GM21529 (cell line): ENCODE measurements around the gene EXTL1.

Experiments
- ATAC-seq: cut with Tn5 transposase; IDR thresholded peaks from one replicate; pipeline ENCODE4 v1.9.1; 2021; ENCODE audit not compliant: unreplicated experiment

EXTL1 gene

DNA sequence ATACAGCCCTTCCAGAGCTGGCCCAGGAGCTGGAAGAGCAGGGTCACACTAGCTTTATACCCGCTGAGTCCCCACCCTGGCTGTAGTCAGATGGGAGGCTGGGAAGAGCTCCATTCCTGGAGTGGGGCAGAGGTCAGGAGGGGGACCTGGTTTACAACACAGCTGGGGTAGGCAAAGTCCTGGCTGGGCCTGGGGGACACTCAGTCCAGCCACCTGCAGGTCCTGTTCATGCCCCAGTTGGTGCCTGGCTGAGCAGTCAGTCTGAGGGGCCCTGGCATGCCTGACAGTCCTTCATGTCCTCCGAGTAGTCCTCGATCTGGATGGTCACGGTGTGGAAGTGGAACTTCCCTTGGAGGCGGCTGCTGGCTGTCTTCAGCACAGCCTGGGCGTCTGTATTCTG, 17.3 kb downstream of the EXTL1 start:
- no peak for ATAC-seq

DNA sequence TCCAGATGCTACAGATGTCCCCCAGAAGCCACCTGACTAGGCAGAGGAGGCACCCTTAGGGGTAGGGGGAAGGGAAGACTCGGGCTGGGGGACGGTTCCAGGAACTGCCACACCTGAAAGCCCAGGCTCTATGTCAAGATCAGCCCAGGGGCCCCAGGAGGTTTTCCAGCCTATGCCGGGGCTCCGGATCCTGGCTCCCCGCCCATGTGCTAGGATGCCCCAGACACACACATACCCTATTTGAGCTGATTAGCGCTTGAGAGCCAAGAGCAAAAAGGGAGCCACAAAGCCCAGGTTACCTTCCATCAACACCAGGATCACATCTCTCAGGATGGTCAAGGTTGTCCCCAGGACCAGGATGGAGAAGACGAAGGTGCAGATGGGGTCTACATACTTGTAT, 19.8 kb downstream of the EXTL1 start:
- no peak for ATAC-seq

DNA sequence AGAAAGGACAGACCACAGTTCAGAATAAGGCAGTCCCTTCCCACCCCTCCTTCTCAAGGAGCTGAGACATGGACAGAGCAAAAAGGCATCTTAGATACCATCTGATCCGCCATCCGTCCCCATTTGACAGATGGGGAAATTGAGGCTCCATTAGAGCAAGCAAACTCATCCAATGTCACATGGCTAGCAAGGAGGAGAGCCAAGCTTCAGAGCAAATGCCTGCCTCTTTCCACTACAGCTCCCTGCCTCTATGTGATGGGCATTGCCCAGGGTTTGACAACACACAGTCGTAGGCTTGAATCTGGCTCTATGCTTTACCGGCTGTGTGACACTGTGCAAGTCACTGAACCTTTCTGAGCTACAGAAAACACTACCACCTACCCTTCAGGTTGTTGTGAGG, 20.4 kb downstream of the EXTL1 start:
- no peak for ATAC-seq

DNA sequence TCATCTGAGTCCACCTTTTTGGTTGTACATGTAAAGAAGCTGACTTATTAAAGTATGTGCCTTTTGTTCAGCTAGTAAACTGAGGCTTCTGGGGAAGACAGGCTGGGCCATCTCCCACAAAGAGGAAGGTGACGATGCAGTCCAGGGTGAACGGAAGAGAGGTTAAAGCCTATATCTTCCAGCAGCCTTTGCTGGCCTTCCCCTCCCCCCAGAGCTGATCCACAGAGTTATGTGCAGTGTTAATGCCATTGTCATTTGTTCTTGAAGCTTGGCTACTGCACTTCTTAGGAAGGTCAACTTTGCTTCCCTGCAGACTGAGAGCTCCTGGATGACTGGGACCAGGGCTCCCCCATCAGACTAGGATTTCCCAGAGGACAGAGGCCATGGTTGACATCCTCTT, 22.2 kb downstream of the EXTL1 start:
- no peak for ATAC-seq

DNA sequence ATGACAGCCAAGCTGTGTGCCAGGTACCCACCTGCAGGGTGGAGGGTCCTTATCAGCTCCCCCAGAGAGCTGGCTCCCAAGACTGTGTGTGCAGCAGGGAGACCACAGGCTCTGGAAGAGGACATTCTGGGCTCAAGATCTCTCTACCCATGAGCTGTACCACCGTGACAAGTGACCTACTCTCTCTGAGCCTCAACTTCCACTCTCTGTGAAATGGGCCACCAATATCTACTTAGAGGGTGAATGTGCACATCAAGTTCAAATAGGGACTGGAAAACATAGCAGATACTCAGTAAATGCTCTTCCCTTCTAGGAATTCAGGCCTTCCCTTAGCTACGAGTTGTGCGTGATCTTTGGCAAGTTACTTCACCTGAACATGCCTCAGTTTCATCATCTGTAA, 22.8 kb downstream of the EXTL1 start:
- no peak for ATAC-seq

DNA sequence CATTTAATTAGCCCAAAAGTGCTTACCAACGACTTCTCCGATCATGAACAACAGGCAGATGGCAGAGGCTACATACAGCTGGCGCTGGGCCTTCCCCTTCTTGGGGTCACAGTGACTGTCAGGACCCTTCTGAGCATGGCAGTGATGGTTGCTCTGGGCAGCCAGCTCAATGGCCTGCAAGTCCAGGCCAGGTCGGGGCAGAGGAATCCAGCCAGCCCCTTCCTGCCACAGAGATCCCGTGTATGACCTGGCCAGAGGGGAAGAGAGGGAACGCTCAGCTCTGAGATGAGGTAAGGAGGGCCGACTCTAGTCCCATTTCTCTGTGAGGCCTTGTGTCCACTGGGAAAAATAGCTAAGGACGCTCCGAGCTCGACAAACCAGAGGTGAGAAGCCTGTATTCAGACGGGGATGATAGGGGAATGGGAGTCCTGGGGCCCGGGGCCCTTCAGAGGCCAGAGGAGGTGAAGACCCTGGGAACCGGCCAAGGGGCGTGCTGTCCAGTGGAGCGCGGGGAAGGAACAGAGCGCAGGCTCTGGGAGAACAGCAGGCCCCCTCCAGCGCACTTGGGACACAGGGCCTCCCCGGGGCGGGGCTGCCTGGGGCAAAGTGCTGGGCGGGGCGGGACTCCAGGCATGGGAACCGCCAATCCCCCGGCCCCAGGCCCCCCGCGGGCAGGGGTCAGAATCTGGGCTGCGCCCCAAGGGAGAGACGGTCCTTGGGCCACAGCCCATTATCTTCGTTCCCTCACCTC, 23.6 kb downstream of the EXTL1 start:
- ATAC-seq: no peak

DNA sequence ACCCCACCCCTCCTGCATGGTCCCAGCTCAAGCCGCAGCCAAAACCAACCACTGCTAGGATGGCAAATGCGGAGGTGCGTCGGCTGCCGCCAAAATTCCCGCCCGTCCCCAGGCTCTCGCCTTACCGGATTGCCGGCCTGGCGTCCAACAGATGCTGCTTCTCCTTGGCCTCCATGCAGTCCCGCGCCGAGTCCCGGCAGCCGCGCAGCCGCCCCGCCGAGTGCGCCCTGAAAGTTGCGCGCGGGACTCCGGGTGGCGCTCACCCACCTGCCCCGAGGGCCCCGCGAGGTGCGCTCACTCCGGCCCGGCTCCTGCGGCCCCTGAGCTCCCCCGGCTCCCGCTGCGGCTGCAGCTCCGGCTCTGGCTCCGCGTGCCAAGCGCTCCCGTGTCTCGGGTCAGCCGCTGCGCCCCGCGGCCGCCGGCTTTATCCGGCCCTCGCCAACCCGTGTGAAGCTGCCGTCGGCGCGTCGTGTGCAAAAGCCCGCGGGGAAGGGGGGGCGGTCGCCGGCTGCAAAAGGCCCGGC, 24.2 kb downstream of the EXTL1 start, which contains the start of gene SLC30A2:
Gene SLC30A2, minus strand, starts transcription at position 397 of the 524 bp plus-strand sequence. Its CDS starts 222 bp downstream, at position 175.
- no peak for ATAC-seq

DNA sequence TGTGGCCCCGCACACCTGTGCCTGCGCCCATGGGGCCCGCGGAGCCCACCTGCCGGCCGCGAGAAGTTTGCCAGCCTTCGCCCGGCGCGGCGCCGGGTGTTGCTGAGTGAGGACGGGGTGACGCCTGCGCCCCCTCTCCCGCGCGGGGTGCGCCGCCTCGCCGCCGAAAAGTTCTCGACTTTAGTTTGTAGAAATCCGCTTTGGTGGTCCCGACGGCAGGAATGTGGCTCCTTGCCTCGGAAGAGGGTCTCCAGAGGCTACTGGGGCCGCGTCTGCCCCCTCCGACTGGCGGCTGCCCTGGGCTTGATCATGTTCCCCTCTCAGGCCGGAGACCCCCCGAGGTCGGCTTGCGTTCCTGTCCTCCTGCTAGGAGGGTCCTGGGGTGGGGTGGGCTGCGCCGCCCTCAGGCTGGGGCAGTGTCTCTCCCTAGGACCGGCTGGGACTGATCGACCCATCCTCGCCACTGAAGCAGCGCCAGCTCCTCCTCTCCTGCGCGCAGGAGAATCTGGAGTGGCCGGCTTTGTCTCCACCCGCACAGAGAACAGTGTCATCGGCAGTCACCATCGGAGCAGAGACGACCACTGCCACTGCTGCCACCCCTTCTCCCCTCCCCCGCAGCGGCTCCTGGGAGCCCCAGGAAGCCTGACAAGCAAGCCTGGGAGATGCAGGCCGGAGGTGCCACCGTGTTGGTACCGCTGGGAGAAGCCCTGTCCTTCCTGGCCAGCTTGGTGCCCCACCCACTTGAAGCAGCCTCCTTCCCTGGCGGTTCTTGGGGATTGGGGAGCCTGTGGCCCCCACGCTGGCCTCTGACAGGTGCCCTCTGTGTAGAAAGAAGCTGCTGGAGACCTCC, 24.9 kb downstream of the EXTL1 start:
- ATAC-seq: no peak

DNA sequence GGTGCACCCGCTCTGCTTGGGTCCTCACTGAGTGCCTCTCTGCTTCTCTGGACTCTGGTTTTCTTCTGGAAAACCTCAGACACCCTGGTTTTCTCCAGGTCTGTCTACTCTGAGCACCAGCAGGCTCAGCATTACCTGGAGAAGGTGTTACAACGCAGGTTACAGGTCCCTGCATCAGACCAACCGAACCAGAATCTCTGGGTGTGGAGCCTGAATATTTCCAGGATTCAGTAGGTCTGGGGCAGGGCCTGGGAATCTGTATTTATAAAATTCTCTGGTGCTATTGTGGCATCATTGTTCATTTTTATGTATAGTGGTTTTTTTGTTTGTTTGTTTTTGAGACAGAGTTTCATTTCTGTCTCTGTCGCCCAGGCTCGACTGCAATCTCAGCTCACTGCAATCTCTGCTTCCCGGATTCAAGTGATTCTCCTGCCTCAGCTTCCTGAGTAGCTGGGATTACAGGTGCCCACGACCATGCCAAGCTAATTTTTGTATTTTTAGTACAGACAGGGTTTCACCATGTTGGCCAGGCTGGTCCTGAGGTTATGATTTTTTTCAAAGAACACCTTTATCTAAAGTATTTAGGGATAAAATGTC, 25.8 kb downstream of the EXTL1 start:
- no peak for ATAC-seq

DNA sequence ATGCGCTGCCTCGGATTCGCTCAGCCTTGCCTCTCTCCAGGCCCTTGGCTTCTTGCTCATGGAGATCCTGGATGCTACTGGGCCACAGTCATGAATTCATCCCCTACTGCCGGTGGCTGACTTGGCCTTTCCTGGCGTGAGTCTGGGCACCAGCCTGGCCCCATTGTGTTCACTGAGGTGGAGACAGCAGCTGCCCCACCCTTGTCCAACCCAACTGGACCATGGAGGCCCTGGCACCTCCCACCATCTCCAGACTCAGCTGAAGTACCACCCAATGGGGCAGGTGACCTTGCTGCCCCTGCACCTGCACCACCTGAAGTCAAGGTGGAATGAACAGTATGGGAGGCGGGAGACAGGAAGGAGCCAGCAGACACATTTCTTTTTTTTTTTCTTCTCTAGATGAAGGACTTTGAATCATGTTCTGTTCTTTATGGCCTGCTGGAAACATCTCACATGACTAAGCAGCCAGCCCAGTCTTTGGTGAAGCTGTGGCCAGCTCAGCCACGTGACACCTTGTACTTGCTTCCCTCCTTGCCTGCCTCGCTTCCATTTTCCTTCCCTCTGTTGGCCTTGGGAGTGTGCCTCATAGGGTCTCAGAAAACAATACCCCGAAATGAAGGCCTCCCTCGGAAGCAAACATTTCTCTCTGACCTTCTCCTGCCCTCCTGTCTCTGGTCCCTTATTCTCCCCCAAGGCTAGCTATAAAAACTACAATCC, 28.1 kb downstream of the EXTL1 start:
- ATAC-seq: no peak

DNA sequence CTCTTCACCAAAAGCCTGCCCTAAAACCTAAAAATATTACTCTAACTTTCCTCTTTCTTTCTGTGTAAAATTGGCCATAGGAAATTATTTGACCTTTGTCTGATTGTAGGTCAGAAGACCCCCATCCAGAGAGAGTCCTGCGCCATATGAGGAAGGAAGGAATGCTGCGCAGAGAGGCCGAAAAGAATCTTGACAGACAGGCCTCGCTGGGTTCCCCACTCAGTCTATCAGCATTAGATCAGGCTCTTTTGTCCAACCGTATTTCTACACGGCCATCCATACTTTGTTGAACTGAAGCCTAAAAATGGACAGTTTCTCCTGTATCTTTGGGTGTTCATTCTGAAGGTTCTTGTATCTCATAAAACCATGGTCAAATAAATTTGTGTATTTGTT, 28.7 kb downstream of the EXTL1 start:
- no peak for ATAC-seq

DNA sequence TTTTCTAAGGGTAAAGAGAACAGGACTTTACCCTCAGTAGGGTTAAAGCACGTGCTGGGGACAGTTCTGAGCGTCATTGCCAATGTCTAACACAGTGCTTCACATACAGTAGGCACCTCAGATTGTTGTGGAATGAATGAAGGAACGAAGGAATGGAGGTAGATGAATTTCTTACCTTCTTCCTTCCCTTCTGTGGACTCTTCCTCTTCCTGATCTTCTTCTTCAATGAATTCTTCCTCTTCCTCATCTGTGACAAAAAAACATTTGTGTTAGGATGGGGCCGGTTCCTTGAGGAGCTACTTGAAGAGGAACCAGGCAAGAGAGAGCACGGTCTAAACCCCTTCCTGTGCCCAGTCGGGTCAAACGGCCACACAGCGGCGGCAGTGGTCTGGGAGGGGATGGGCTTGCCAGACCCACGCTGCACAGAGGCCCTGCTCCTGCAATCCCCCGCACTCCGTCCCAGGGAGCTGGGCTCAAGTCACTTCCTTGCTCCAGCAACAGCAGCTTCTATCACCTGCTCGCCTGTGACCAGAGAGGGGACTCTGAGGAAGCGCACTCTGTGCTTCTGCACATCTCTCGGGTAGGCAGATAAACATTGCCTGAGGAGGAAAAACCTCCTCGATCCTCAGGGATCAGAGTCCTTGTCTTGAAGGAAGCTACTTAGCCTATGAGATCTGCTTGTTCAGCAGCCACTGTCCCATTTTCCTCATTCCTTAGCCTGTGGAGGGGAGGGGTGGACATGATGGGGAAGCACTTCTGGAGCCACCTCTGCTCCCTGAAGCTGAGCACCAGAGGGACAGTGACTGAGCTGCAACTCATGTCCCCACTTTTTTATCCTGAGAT, 32.4 kb downstream of the EXTL1 start:
- ATAC-seq: no peak

DNA sequence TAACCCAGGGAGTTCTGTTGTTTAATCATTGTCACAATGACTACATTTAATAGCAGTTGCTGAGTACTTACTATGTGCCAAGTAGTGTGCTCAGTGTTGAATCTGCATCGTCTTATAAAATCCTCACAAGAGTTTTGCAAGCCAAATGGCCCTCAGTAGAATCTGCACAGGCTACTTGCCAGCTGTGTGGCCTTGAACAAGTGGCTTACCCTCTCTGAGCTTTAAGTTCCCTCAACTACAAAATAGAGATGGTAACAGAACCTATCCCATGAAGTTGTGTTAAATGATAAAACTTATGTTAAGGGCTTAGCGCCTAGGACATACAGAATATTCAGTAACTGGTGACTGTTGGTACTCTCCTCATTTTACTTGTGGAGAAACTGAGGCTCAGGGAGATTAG, 33.5 kb downstream of the EXTL1 start:
- no peak for ATAC-seq

DNA sequence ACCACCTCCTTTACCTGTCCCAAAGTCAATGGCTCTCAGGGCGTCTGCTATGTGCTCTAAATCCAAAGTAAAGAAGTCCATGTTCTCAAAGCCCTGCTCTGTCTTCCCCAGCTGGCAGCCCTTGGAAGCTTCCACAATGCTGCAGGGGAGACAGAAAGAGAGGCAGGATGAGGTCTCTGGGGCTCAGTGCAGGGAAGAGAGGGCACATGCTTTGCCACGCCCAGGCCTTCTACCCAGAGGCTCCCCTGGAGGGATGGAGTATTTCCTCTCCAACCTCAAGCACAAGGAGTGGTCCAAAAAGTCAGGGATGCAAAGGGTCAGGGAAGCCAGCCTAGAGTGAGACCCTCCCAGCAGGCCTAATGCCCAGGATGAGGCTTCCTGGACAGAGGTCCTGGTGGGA, 35.6 kb downstream of the EXTL1 start:
- no peak for ATAC-seq

DNA sequence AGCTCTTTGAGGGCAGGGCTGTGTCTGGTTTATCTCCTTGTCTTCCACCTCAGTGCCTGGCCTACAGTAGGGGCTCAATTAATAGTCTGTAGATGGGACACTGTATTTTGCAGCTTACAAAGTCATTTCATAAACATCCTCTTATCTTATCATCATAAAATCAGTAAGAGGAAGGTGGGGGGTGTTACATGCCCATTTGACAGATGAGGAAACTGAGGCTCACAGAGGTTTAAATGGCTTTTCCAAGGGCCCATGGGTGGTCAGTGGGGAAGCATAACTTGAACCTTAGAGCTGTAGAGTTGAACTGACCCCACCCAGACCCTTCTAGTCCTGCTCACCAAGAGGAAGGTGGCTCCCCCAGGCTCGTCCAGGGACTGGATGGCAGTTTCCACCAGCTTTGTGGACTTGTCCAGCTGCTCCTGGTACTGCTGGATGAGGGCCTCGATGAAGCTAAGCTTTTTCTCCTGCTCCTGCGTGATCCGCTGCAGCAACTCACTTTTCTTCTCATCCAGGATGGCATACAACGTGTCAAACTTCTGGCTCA, 36.5 kb downstream of the EXTL1 start:
- ATAC-seq: no peak

DNA sequence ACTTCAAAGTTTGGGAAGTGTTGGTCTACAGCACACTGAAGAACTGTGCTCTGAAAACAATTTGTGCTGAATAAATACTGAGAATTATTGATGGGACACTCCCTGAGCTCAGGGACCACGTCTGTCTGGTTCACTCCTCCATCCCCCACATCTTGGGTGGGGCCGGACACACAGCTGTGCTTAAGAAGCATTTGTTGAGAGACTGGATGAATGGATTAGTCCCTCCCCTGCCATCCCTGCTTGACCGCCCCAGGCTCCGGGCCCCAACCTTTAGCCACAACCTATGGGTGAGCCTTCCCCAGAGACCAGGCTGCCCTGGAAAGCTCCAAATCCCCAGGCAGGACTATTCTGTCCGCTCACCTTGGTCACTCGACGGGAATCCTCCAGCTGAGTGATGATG, 38.3 kb downstream of the EXTL1 start:
- no peak for ATAC-seq

DNA sequence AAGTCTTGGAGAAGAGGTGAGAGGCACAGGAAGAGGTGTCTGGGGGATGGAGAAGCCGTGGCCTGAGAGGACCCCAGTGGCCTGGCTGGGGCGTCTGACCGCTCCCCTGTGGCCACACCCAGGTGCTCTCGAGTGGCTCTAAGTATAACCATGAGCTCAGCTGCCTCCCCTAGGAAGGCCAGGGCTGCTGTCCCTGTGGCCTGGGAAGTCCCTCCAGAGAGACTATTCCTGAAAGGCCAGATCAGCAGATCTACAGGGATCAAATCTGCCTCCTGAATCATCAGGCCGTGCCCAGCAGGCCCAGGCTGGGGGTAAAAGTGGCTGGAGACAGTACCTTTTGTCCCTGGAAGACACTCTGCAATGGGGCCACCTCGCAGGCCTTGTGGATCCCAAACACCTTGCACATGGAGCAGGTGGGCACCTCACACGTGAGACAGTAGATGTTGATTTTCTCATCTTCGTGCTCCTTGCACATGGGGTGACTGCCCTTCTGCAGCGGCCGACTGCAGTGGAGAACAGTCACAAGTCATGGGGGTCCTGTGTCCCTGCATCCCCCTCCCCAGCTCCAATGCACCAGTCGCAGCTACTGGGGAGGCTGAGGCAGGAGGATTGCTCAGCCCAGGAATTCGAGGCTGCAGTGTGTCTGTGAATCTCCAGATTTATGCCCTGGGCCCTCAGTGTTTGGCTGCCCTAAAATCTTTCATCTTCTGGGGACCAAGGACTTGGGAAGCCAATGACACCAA, 39.4 kb downstream of the EXTL1 start:
- ATAC-seq: no peak

DNA sequence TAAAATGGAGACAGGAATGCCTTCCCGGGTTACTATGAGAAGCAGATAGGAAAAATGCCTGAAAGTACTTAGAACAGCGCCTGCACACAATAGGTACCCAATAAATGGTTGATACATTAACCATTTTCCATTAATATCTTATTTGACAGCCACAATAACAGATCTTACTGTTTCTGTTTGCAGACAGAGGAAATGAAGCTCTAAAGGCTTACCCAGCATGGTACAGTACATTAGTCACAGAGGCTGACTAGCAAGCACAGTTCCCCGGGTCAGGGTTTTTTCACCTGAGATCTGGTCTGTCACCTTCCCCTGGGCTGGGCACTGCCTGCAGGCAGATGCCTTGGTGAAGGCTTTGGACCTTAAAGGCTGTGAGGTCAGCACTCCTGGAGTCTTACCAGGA, 43.0 kb downstream of the EXTL1 start:
- no peak for ATAC-seq

DNA sequence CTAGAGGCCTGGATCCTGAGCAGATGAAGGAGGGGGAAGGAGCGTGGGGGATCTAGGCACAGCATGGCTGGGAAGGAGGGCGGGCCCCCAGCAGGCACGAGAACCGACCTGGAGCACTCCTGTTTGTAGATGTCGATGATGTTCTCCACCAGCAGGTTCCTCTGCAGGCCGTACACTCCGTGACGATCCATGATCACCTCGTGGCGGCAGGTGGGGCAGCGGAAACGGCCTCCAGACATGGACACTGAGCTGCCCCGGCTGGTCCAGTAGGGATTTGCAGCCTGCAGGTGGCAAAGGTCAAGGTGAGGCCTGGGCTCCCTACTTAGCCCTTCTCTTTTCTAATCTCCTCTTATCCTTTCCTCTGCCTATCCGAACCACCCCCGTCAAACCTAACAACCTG, 44.6 kb downstream of the EXTL1 start:
- ATAC-seq: no peak
